COR-L47 (cell line): ENCODE measurements around the gene TRIM62.
"Not testable (repeated sequence)": the region's sequence is repeated elsewhere in the genome, so short reads cannot be mapped to it uniquely, and the experiment has no call there.

Source experiments
- DNase-seq: peaks from one replicate; lab custom pipeline; 2025; lab: John Stamatoyannopoulos, UW

TRIM62 gene

GRCh38 chr1:33158366-33158765 is 23.5 kb downstream of the TRIM62 start:
- no peak for DNase-seq

DNA sequence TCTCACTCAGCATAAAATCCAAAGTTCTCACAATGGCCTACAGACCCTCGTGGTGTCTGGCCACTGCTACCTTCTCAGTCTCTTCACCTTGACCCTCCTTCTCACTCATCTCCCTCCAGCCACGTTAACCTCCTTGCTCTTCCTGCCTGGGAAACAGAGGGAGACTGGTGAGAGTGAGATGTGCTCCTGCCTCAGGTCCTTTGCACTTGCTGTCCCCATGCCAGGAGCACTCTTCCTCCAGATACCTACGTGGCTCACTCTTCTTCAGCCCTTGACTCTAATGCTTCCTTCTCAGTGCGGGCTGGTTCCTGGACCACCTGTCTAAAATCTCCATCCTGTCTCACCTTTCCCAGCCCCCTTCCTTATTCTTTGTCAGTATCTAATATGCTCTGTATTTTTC is 24.7 kb downstream of the TRIM62 start:
- no peak for DNase-seq

DNA sequence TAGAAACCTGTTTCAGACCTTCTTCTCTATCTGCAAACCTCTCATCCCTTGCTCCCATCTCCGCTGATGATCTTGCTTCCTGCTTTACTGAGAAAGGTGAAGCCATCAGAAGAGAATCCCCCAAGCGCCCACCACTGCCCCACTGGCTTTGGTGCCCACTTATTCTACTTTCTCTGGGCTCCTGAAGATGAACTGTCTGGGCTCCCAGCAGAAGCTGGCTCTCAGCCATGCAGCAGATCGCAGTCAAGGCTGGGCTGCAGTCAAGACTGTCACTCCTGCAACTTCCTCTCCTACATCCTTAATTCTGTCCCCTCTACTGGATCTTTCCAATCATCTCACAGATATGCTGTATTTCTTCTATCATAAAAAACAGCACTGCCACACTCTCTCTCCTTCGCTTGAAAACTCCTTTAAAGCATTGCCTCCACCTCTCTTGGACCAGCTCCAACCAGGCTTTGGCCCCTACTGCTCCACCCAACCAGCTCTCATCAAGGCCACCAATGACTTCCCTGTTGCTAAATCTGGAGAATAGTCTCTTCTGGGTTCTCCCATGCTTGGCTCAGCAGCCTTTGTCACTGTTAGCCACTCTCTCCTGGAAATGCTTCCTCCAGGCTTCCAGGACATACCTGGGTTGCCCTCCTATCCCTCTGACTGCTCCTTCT is 25.8 kb downstream of the TRIM62 start:
- no peak for DNase-seq

DNA sequence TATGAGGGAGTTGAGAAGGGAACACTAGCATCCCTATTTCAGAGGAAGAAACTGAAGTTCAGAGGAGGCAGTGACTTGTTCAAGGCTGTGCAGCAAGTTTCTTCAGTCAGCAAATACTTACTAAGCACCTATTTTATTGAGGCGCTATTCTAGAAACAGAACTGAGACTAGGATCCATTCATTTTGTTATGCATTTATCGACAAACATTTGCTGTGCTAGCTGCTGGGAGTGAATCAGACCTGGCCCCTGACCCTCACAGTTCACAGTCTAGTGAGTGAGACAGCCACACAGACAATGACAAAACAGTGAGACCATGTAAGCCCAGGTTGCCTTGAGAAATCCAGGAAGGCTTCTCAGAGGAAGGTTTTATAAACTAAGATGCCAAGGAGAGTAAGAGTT is 28.2 kb downstream of the TRIM62 start:
- DNase-seq: no peak

DNA sequence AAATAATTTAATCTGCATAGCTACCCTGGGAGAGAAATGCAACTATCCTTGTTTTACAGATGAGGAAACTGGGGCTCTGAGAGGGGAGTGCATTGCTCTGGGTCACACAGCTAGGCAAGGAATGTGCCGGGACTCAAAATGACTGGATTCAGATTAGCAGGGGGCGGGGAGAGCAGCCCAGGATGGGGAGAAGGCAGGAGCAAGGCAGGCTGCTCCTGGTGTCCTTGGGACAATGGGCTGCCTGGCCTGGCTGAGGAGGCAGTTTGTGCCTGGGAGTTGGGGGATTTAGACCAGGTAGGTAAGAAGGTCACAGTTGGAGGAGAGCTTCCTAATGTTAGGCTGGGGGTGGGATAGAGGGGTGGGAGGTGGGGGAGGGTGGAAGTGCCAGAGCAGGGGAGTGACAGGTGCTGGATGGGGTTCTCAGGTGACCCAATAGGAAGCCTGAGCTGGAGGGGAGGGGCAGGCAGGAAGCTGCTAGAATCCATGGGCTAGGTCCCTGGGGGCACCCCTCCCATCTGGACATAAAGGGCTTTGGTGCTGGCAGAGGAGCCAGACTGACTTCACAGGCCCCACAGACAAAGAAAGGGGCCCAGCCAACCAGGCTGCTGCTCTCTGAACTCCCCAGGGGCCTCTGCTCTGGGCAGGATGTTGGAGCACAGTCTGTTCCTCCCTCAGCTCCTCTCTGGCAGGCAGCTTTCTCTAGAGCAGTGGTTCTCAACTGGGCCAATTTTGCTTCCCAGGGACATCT is 29.0 kb downstream of the TRIM62 start:
- no peak for DNase-seq

GRCh38 chr1:33151116-33151515 is 30.7 kb downstream of the TRIM62 start:
- no peak for DNase-seq

DNA sequence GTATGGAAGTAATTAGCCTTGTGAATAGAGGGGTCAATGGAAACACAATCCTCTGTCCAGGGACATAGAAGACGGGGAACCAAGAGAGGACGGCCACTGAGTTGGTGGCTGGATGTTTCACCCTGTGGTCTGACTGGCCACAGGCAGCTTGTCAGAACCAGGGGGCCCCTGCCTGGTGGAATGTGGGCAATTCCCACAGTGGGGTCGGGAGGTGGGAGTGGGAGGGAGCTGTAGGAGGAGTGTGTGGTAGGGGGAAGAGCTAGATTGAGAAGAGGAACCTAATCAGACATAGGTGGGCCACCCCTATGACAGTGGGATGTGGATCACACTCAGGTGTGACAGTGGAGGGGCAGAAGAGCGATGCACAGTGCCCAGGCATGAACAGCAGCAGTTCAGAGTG is 31.3 kb downstream of the TRIM62 start:
- no peak for DNase-seq

DNA sequence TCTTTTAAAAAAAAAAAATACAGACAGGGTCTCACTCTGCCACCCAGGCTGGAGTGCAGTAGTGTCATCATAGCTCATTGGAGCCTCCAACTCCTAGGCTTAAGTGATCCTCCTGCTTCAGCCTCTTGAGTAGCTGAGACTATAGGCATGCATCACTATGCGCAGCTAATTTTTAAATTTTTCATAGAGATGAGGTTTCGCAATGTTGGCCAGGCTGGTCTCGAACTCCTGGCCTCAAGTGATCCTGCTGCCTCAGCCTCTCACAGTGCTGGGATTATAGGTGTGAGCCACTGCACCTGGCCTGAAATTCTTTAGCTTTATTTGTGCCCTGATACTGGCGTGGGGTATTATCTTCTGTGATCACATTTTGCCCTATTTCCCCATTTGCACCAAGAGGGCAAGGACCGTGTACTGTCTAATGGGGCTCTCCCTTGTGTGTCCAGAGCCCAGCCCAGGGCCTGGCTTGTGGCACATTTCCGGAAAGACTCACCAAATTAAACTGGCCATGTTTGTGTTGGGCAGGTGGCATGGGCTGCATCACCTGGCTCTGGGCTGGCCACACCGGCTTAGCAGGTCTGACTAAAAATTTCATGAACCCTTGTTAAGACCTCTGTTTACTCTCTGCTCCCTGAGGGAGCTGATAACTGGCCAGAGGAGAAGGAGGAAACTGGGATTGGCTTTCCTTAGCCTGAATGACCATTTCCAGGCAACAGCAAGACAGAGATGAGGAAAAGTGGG is 32.2 kb downstream of the TRIM62 start:
- no peak for DNase-seq

DNA sequence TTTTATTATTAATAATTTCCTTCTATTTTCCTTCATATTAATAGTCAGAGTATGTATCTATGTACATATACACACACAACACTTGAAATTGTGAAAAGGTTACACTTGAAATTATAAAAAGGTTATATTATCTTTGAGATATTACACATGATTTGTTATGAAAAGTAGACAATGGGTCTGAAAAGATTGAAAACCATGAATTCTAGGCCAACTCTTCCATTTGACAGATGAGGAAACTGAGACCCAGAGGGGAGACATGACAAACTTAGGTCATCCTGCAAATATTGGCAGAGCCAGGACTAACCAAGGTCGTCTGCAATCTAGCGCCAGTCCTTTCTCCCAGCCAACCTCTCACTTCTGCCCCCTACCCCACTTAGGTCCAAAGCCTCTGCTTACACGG is 33.2 kb downstream of the TRIM62 start:
- DNase-seq: no peak

DNA sequence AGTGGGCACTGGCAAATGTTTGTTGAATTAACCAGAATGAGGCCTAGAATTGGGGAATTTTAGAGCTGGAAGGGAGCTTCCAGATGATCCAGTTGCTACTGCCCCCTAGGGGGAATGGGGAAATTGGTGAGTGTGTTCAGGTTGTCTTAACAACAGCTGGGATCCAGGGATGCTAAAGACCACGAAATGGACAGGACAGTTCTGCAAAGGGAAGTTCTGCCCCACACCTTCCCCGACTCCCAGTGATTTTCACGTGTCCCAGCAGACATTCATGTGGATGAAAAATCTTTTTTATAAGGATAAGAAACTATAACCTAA is 33.9 kb downstream of the TRIM62 start:
- DNase-seq: no peak

- DNase-seq: no peak
Measured at GRCh38 chr1:33147275-33147996, 34.4 kb downstream of the TRIM62 start.

DNA sequence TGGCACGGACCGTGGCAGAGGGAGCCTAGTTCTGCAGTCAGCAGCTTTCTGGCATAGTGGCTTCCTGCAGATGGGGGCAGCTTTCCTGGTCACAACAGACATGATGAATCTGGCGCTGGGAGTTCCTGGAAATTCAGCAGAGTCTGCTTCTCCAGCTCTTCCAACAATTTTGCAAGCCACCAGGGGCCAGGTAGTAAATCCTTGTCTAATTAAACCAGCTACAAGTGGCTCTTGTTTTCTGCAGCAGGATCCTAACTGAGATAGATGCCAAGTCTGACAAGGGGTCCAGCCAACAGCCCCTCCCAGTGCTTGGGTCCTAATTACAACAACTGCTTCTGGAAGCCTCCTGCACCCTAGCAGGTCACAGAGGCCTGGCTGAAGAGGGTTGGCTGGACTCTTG is 35.8 kb downstream of the TRIM62 start:
- DNase-seq: no peak

GRCh38 chr1:33143698-33144097 is 38.1 kb downstream of the TRIM62 start:
- no peak for DNase-seq

GRCh38 chr1:33143176-33143575 is 38.7 kb downstream of the TRIM62 start:
- DNase-seq: no peak

DNA sequence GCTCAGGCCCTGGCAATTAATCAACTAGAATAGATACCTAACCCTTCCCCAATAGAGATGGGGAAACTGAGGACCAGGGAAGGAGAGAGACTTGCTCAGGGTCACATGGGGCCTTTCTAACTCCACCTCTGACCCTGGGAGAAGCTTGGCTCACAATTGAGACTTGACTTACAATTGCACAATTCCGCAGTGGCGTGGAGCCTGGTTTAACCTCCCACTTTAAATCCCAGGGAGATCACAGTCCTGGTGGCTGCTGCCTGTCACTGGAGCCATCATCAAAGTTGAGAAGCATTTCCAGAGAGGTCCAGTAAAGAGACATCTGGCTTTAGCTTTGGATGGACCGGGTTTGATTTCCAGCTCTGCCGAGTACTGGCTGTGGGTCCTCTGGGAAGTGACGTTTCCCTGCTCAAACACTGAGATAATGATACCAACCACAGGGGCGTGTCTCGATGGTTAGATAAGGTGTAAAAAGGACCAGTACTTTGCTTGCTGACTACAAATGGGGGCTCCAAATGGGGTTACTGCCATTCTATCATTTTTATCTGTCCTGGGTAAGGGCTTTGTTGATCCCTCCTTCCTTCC is 39.3 kb downstream of the TRIM62 start:
- no peak for DNase-seq

- no peak for DNase-seq
Measured at GRCh38 chr1:33141781-33142180, 40.1 kb downstream of the TRIM62 start.

DNA sequence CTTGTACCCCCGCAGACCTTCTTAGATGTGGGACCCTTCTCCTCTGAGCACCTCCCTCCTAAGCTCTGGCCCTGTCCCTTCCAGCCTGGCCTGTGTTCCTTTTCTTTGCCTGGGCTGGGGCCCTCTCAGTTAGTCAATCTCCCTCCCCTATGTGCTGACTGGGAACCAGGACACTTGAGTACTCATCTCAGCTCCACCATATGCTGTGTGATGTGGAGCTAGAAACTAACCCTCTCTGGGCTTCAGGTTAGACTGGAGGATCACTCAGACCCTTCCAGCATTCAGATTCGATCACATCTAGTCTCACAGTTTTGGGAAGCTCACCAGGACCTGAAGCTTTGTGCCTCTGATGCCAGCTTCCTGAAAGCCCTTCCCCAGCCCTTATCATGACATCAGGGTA is 40.6 kb downstream of the TRIM62 start:
- DNase-seq: no peak

- no peak for DNase-seq
Measured at GRCh38 chr1:33140153-33141149, 41.4 kb downstream of the TRIM62 start.

DNA sequence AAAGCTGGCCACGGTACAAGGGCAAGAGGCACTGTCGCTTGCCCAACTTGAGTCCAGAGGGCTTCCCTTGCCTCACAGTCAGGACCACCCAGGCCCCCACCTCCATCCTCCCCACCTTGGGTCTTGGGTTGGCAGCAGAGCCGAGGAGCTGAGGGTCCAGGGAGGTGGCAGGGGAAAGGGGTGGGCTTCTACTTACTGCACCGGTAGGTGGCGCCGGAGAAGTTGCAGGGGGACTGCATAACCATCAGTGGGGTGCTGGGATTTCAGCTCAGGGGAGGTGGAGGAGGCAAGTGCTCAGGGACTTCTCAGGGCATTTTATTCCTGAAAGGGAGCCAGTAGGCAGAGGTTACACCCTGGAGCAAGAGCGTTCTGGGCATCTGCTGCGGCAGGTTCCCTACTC is 44.0 kb downstream of the TRIM62 start:
- peak; percentile 46 for DNase-seq

DNA sequence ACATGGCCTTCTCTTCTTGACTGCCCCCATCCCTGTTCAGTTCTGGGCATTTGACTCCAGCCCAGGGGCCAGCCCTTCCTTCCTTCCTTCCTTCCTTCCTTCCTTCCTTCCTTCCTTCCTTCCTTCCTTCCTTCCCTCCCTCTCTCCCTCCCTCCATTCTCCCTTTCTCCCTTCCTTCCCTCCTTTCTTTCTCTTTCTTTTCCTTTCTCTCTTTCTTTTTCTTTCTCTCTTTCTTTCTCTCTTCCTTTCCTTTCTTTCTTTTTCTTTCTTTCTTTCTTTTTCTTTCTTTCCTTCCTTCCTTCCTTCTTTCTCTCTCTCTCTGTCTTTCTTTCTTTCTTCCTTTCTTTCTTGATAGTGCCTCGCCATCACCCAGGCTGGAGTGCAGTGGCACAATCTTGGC is 45.8 kb downstream of the TRIM62 start:
- not testable (repeated sequence) for DNase-seq

- no peak for DNase-seq
Measured at GRCh38 chr1:33133478-33134105, 48.3 kb downstream of the TRIM62 start.
